Measurements from ENCODE around the gene RSPH6A.

Gene RSPH6A

DNA sequence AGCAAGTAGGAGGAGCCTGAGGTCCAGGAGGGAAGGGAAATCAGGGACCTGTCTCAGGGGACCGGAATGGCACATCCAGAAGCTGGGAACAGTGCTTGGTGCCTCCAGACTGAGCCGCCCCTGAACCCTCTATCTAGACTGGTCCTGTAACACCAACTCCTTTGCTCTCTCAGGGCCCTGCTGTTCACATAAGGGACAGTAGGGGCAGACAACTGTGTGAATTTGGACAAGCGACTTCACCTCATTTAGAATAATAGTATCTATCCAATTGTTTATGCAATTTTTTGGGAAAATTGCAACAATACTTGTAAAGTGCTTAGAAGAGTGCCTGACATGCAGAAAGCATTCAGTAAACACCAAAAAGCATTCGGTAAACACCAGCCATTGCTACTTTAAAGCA is 33.8 kb upstream of the RSPH6A start:
- H3K9me3 Mint-ChIP-seq = no peaks in the 10 kb centered on the region
- H3K27me3 Mint-ChIP-seq (ENCODE audit: low read depth, poor library complexity) = no peaks in the 10 kb centered on the region
- H3K4me3 Mint-ChIP-seq = no peak overlapping the region
- no peak for DNase-seq
- TF ChIP-seq, protein P1, sequence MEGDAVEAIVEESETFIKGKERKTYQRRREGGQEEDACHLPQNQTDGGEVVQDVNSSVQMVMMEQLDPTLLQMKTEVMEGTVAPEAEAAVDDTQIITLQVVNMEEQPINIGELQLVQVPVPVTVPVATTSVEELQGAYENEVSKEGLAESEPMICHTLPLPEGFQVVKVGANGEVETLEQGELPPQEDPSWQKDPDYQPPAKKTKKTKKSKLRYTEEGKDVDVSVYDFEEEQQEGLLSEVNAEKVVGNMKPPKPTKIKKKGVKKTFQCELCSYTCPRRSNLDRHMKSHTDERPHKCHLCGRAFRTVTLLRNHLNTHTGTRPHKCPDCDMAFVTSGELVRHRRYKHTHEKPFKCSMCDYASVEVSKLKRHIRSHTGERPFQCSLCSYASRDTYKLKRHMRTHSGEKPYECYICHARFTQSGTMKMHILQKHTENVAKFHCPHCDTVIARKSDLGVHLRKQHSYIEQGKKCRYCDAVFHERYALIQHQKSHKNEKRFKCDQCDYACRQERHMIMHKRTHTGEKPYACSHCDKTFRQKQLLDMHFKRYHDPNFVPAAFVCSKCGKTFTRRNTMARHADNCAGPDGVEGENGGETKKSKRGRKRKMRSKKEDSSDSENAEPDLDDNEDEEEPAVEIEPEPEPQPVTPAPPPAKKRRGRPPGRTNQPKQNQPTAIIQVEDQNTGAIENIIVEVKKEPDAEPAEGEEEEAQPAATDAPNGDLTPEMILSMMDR (IDR thresholded peaks at IDR 0.05) = peak; percentile 13
- H3K36me3 Mint-ChIP-seq (ENCODE audit: low read depth) = peaks cover 77% of the 10 kb centered on the region
- H3K4me1 Mint-ChIP-seq = peaks cover 15% of the 10 kb centered on the region
- no peak overlapping the region for H3K27ac Mint-ChIP-seq

DNA sequence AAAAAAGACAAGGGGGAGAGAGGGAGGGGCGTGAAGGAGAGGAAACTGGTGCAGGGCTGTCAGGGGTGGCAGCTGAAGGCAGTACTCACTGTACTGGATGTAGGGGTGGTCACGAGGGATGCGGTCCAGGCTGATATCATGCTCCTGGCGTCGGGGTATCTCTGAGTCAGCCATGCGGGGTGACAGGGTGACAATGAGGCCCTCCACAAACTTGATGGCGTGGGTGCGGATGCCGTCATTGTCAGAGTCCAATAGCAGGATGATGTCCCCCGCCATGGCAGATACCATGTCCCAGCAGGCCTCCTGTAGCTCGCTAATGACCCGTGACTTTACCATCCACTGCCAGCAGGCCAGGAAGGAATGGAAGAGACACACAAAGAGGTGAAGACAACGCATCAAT is 32.6 kb upstream of the RSPH6A start:
- Mint-ChIP-seq H3K36me3 (ENCODE audit: low read depth) (peaks cover 78% of the 10 kb centered on the region), H3K27ac (peak overlapping the region; percentile 61), H3K27me3 (ENCODE audit: low read depth, poor library complexity) (no peaks in the 10 kb centered on the region), H3K4me1 (peaks cover 15% of the 10 kb centered on the region), H3K4me3 (no peak overlapping the region), H3K9me3 (no peaks in the 10 kb centered on the region)
- TF ChIP-seq, protein P1 (IDR thresholded peaks at IDR 0.05) = no peak
- DNase-seq = no peak

DNA sequence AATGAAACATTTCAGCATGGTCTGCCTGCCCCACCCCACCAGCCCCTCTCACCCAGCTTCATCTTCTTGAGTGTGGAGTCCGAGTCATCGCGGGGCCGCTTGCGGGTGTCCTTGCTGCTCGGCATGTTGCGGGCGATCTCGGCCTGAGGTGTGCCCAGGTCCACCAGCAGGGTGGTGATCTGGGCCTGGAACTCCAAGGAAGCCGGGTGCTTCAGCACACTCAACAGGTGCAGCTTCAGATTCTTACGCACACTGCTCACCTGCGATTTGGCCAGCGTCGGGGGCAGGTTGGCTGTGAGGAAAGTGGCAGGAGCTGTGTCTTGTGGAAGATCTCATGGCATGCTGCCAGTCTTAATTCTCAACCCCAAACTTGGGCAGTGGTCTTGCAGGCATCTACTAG is 27.1 kb upstream of the RSPH6A start:
- no peak overlapping the region for H3K4me3 Mint-ChIP-seq
- peaks cover 3% of the 10 kb centered on the region for H3K27me3 Mint-ChIP-seq (ENCODE audit: low read depth, poor library complexity)
- TF ChIP-seq, protein P1 (IDR thresholded peaks at IDR 0.05) = no peak
- no peak for DNase-seq
- H3K27ac Mint-ChIP-seq = no peak overlapping the region
- peaks cover 4% of the 10 kb centered on the region for H3K9me3 Mint-ChIP-seq
- peaks cover 90% of the 10 kb centered on the region for H3K36me3 Mint-ChIP-seq (ENCODE audit: low read depth)
- peaks cover under 1% of the 10 kb centered on the region for H3K4me1 Mint-ChIP-seq

DNA sequence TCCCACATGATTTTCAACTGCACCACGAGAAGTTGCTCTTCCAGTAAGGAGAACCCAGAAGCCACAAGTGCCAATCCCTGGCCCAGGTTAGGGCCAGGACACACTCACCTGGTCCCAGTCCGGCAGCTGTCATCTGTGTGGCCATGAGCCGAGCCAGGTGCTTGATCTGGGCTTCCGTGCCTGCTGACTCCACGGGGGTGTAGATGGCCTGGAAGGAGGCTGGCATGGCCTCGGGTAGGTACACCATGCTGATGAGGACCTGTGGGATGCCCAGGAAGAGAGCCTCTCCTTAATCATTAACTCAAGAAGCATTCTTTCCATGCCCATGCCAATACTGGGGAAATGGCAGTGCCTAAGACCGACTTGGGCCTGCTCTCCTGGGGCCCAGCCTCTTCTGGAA is 19.9 kb upstream of the RSPH6A start:
- TF ChIP-seq, protein P1 (IDR thresholded peaks at IDR 0.05) = no peak
- no peak for DNase-seq
- peaks cover 81% of the 10 kb centered on the region for H3K36me3 Mint-ChIP-seq (ENCODE audit: low read depth)
- no peak overlapping the region for H3K4me3 Mint-ChIP-seq
- peak overlapping the region; percentile 93 for H3K27ac Mint-ChIP-seq
- peaks cover 5% of the 10 kb centered on the region for H3K27me3 Mint-ChIP-seq (ENCODE audit: low read depth, poor library complexity)
- no peaks in the 10 kb centered on the region for H3K4me1 Mint-ChIP-seq
- peaks cover 7% of the 10 kb centered on the region for H3K9me3 Mint-ChIP-seq

DNA sequence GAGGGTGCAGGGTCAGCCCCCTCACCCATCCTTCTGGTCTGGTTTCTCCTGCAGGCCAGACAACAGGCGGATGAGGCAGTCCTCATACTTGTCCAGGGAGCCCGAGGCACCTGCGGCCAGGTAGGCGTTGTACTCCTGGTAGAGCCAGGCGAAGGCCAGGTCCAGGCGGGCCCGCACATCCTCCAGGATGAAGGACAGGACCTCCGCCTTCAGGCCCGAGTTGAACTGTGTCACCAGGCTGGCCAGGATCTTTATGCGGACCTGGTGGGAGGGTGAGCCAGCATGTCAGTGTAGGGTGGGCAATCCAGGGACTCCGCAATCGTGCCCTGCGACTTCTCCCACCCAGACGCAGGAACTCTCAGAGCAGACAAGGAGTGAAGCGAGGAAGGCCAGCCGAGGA is 13.8 kb upstream of the RSPH6A start:
- Mint-ChIP-seq H3K36me3 (ENCODE audit: low read depth) (peaks cover 56% of the 10 kb centered on the region), H3K4me3 (no peak overlapping the region), H3K9me3 (no peaks in the 10 kb centered on the region), H3K27me3 (ENCODE audit: low read depth, poor library complexity) (peaks cover 3% of the 10 kb centered on the region), H3K27ac (peak overlapping the region; percentile 71), H3K4me1 (no peaks in the 10 kb centered on the region)
- TF ChIP-seq, protein P1 (IDR thresholded peaks at IDR 0.05) = no peak
- DNase-seq = no peak

DNA sequence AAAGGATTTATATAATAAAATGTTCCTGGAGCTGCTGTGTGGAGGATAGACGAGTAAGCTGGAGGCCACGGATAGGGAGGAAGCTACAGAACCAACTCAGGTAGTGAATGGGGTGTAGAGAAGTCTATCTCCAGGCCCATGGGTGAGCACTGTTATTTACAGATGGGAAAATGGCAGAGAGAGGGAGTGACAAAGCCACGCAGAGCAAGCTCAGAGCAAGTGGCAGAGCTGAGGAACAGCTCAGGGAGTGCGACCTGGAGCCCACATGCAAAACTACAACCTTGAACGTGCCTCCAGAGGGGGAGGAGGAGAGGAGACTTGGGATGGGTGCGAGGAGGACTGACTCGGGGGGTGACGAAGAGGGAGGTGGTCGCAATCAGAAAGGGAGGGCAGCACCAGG is 13.4 kb upstream of the RSPH6A start:
- TF ChIP-seq, protein P1 (IDR thresholded peaks at IDR 0.05) = no peak
- peaks cover 3% of the 10 kb centered on the region for H3K27me3 Mint-ChIP-seq (ENCODE audit: low read depth, poor library complexity)
- H3K4me3 Mint-ChIP-seq = no peak overlapping the region
- no peaks in the 10 kb centered on the region for H3K4me1 Mint-ChIP-seq
- no peak for DNase-seq
- H3K36me3 Mint-ChIP-seq (ENCODE audit: low read depth) = peaks cover 53% of the 10 kb centered on the region
- no peaks in the 10 kb centered on the region for H3K9me3 Mint-ChIP-seq
- peak overlapping the region; percentile 81 for H3K27ac Mint-ChIP-seq
